HepG2 (cell line): ENCODE data around the gene BEST2. TPM values are rescaled to one million over a fixed set of nuclear protein-coding genes. Genes with fewer than 3 reads are reported as not detected.

Source experiments
- CBX1 ChIP-seq: IDR thresholded peaks from one replicate; pipeline ENCODE4 v1.6.1; 2016; ENCODE audit warnings: antibody characterized with exemption, low read depth
- CBX2 ChIP-seq, 2 experiments: fragments of 200-600 bp in 1 of 2; sonication (generic); formaldehyde crosslinking in 1 of 2; IDR thresholded peaks; 2 replicates each; pipeline versions ENCODE4 v1.7.0 to v1.8.1; 2018 to 2022; ENCODE audit warnings: low read depth in 2 of 2, low read length in 1 of 2, mild to moderate bottlenecking in 1 of 2, missing genetic modification reagents in 1 of 2
- EEA1 ChIP-seq: sonication (generic); formaldehyde crosslinking; IDR thresholded peaks from 2 replicates; pipeline ENCODE4 v1.5.1; 2020; ENCODE audit warnings: mild to moderate bottlenecking, missing genetic modification reagents, borderline replicate concordance
- HMG20B ChIP-seq: conservative IDR thresholded peaks from 2 replicates; pipeline ENCODE4 v1.6.1; 2016; ENCODE audit warnings: missing genetic modification reagents, missing compliant biosample characterization
- HNF4A ChIP-seq: sonication (generic); formaldehyde crosslinking; IDR thresholded peaks from 2 replicates; pipeline ENCODE4 v1.4.0; 2020; ENCODE audit warnings: missing genetic modification reagents
- JUN ChIP-seq: sonication (generic); formaldehyde crosslinking; IDR thresholded peaks from 2 replicates; pipeline ENCODE4 v1.4.0; 2020; ENCODE audit warnings: mild to moderate bottlenecking, missing genetic modification reagents
- JUNB ChIP-seq: sonication (generic); formaldehyde crosslinking; IDR thresholded peaks from 2 replicates; pipeline ENCODE4 v1.8.0; 2022; ENCODE audit warnings: missing genetic modification reagents, mild to moderate bottlenecking, borderline replicate concordance
- MEIS1 ChIP-seq: sonication (generic); formaldehyde crosslinking; IDR thresholded peaks from 2 replicates; pipeline ENCODE4 v1.9.0; 2021; ENCODE audit warnings: mild to moderate bottlenecking, missing genetic modification reagents, moderate library complexity, borderline replicate concordance
- NBN ChIP-seq: fragments of 450-650 bp; conservative IDR thresholded peaks from 2 replicates; pipeline ENCODE4 v1.6.1; 2017
- PCBP2 ChIP-seq: fragments of 200-400 bp; formaldehyde crosslinking; optimal IDR thresholded peaks from 2 replicates; pipeline ENCODE3; 2018; ENCODE audit warnings: low read length, low read depth; ENCODE audit not compliant: poor library complexity, severe bottlenecking
- PRDM10 ChIP-seq: sonication (generic); formaldehyde crosslinking; IDR thresholded peaks from 2 replicates; pipeline ENCODE4 v1.4.0; 2020; ENCODE audit warnings: low read depth, missing genetic modification reagents
- RBM22 ChIP-seq: fragments of 200-400 bp; formaldehyde crosslinking; optimal IDR thresholded peaks from 2 replicates; pipeline ENCODE3; 2017; ENCODE audit warnings: mild to moderate bottlenecking, low read length, moderate library complexity
- SKIL ChIP-seq: sonication (generic); formaldehyde crosslinking; IDR thresholded peaks from 2 replicates; pipeline ENCODE4 v1.8.0; 2022; ENCODE audit warnings: missing genetic modification reagents, mild to moderate bottlenecking, moderate library complexity, borderline replicate concordance
- SUZ12 ChIP-seq: fragments of 150-350 bp; IDR thresholded peaks from 2 replicates; pipeline ENCODE4 v1.6.1; 2014; ENCODE audit warnings: low read depth, low read length
- TBX2 ChIP-seq: sonication (generic); formaldehyde crosslinking; IDR thresholded peaks from 2 replicates; pipeline ENCODE4 v1.5.0; 2020; ENCODE audit warnings: missing genetic modification reagents, mild to moderate bottlenecking, borderline replicate concordance
- XRCC5 ChIP-seq: fragments of 200-400 bp; formaldehyde crosslinking; optimal IDR thresholded peaks from 2 replicates; pipeline ENCODE3; 2017; ENCODE audit warnings: mild to moderate bottlenecking, low read length
- ZBTB14 ChIP-seq: sonication (generic); formaldehyde crosslinking; IDR thresholded peaks from 2 replicates; pipeline ENCODE4 v1.4.0; 2020; ENCODE audit warnings: missing genetic modification reagents
- ZFP37 ChIP-seq: sonication (generic); formaldehyde crosslinking; IDR thresholded peaks from 2 replicates; pipeline ENCODE4 v1.4.0; 2020; ENCODE audit warnings: missing genetic modification reagents, borderline replicate concordance
- ZFY ChIP-seq: sonication (generic); formaldehyde crosslinking; IDR thresholded peaks from 2 replicates; pipeline ENCODE4 v1.4.0; 2020; ENCODE audit warnings: missing genetic modification reagents
- ZNF143 ChIP-seq: sonication (generic); formaldehyde crosslinking; IDR thresholded peaks from 2 replicates; pipeline ENCODE4 v1.4.0; 2020; ENCODE audit warnings: missing genetic modification reagents
- ZNF251 ChIP-seq: sonication (generic); formaldehyde crosslinking; IDR thresholded peaks from 2 replicates; pipeline ENCODE4 v1.9.0; 2021; ENCODE audit warnings: mild to moderate bottlenecking, missing genetic modification reagents
- ZNF740 ChIP-seq: sonication (generic); formaldehyde crosslinking; IDR thresholded peaks from 2 replicates; pipeline ENCODE4 v1.4.0; 2020; ENCODE audit warnings: missing genetic modification reagents
- polyA plus RNA-seq, 8 experiments: library from polyadenylated mRNA; depleted of rRNA in 3 of 8; stranded (reverse) in 7 of 8; unstranded in 1 of 8; fragments of >200 nt; fragmentation: Illumina TruSeq in 4 of 8; extraction: Trizol in 4 of 8; gene quantifications; 2 replicates each; pipeline versions ENCODE4 v1.2.1 to v1.2.3, GENCODE V29; 2011 to 2016; ENCODE audit warnings: low read depth in 4 of 8, missing spikeins in 1 of 8, mixed read lengths in 1 of 8; ENCODE audit not compliant: insufficient read depth in 1 of 8
- total RNA-seq, 5 experiments: library from RNA; depleted of rRNA; stranded (reverse); fragments of >200 nt; fragmentation: Illumina TruSeq; extraction: Trizol; gene quantifications; 2 replicates each; pipeline ENCODE4 v1.2.3, GENCODE V29; 2016; ENCODE audit warnings: low read depth in 1 of 5

The BEST2 gene
- total and polyA plus RNA-seq, 2 of the 13 experiments (the other 11 are each of a cell fraction or from before 2014, with no cell fraction given), result not detected

GRCh38 chr19:12736995-12737834, 14.4 kb upstream of the BEST2 start, which contains the start of gene GET3 (continued):
- no peak for TF ChIP-seq SKIL (CRISPR knock-in tag)
- TF ChIP-seq MEIS1 (CRISPR knock-in tag), result no peak
- TF ChIP-seq RBM22, result no peak
- no peak for TF ChIP-seq JUN (CRISPR knock-in tag)
- no peak for TF ChIP-seq TBX2
- TF ChIP-seq SUZ12, result no peak
- peak; percentile 17 for TF ChIP-seq PCBP2
- no peak for TF ChIP-seq HMG20B
- peak; percentile 99 for TF ChIP-seq PRDM10
- TF ChIP-seq ZNF143 (CRISPR knock-in tag), result no peak
- TF ChIP-seq ZFY (CRISPR knock-in tag), result peak; percentile 64
- no peak for TF ChIP-seq ZFP37 (CRISPR knock-in tag)
- TF ChIP-seq ZNF740 (CRISPR knock-in tag), result peak; percentile 81; the same call in 1 of the 2 replicates
- TF ChIP-seq CBX2 (IDR thresholded peaks at IDR 0.05; ENCODE audit: low read depth, low read length), result no peak
- no peak for TF ChIP-seq CBX2 (CRISPR knock-in tag; IDR thresholded peaks at IDR 0.05; ENCODE audit: low read depth)
- no peak for TF ChIP-seq XRCC5
- TF ChIP-seq CBX1, result peak; percentile 25
- TF ChIP-seq EEA1 (CRISPR knock-in tag), result no peak
- no peak for TF ChIP-seq ZBTB14 (CRISPR knock-in tag)
- TF ChIP-seq ZNF251, result no peak
- no peak for TF ChIP-seq NBN
- TF ChIP-seq HNF4A (CRISPR knock-in tag), result no peak
- no peak for TF ChIP-seq JUNB (CRISPR knock-in tag)
